GM21529 (cell line): Measurements from ENCODE around the gene OTOP3.
"Not testable (repeated sequence)": the region's sequence is repeated elsewhere in the genome, so short reads cannot be mapped to it uniquely, and the experiment has no call there.

Experiments
- ATAC-seq: cut with Tn5 transposase; IDR thresholded peaks from one replicate; pipeline ENCODE4 v1.9.1; 2021; ENCODE audit not compliant: unreplicated experiment

The OTOP3 gene

DNA sequence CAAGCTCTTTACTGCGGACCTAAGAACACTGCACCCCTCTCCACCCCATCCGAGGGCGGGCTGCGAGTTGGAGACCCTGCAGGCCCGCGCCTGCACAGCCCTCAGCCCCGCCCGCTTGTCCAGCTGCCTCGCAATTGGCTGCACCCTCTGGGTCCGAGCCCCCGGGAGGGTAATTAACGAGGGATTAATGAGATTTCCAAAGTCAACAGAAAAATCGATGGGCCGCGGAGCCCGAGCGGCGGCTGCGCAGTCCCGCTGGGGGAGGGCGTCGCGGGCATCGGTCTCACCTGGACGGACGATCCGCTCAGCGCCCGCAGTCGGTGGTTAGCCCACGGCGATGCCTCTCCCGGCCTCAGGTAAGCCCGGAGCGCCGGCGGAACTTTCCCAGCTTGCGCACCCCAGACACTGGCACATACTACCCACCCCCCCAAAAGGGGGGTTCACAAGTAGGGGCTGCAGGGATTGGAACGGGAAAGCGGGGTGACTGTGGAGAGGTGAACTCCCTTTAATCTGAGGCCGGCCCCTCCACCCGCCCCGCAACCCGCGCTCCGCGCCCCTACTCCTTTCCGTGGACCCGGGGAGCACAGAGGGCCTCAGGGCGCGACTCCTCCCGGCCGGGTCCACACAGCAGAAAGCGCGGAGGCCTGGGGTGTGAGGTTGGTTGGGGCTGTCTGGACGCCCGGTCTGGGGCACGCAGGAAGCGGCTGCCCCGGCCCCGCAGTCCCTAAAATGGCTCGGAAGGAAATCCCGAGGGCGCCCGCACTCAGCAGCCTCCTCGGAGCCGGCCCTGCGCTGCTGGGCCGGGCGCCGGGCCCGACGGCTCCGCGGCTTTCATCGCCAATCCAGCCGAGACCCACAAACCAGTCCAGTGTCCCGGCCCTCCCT, at the start of gene OTOP3:
Gene OTOP3 (plus strand): TSS at position 314 of the 885 bp plus-strand sequence. CDS start 24 bp downstream, at position 338.
- no peak for ATAC-seq

GRCh38 chr17:74888469-74888868, 47.2 kb upstream of the OTOP3 start:
- ATAC-seq: no peak

GRCh38 chr17:74890554-74890953, 45.1 kb upstream of the OTOP3 start:
- no peak for ATAC-seq

DNA sequence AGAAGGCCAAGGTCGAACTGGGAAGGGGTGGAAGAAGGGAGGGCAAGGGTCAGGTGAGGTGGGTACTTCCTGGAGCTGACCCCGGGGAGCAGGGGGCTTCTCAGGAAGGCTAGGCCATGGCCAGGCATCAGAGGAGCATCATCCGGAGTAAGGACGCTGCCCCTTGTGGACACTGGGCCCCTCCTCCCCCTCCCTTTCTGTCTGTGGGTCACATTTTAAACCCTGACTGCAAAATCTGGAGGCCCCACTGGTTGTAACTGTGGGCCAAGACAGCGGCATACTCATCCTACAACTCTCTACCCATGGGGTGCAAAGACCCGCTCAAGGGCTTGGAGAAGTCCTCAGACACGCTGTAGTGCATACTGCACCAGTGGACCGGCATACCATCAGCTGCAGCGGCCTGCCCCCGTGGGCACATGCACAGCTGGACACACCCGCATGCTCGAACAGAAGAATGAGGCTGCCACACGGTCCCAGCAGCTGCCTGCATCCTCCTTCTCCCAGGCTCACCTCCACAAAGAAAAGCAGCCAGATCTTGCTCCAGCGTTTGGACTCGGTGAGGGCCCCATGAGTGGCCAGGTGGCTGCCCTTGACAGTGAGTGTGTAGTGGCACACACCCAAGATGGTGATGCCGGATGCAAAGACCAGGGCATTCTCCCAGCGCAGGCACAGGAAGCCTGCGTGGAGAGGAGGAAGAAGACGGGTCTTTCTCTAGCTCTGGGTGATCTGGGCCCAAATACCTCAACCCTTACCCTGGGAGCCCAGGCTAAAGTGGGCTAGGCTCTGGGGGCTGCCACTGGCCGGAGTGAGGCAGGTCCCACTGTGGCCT, 43.5 kb upstream of the OTOP3 start:
- no peak for ATAC-seq

DNA sequence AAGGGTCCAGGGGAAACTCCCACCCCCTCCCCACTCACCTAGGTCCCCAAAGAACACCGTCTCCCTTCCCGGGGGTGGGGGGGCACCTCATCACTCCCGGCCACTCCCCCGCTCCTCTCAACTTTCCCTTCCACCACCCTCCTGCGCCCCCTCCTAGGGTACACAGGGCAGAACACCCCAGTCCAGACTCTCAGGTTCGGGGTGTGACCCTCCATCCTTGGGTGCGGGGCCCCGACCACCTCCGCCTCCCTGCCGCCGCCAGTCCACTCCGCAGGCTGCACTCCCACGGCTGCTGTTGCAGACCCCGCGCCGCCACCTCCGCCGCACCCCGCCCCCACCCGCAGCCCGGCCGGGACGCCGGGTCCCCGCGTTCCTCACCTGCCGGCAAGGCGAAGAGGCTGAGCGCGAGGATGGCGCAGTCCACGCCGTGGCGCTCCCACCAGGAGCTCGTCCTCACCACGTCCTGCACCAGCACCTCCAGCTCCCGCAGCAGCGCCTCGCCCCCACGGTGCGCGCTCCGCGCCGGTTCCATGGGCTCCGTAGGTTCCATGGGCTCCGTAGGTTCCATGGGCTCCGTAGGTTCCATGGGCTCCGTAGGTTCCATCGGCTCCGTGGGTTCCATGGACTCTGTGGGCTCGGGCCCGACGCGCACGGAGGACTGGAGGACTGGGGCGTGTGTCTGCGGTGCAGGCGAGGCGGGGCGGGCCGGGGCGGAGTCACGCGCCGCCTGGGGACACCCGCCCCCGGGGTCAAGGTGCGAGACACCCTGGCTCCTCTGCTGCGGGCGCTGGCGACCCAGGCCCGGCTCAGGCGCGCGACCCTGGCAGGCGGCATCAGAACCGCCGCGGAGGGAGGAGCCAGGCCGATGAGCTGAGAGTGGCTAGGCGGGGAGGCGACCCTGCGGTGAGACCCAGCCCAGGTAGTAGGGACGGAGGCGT, 42.5 kb upstream of the OTOP3 start, which contains the start of gene FADS6:
Gene FADS6 (minus strand): TSS at position 660 of the 938 bp plus-strand sequence. CDS start 38 bp downstream, at position 622.
- no peak for ATAC-seq

GRCh38 chr17:74893936-74894671, 41.6 kb upstream of the OTOP3 start:
- no peak for ATAC-seq

DNA sequence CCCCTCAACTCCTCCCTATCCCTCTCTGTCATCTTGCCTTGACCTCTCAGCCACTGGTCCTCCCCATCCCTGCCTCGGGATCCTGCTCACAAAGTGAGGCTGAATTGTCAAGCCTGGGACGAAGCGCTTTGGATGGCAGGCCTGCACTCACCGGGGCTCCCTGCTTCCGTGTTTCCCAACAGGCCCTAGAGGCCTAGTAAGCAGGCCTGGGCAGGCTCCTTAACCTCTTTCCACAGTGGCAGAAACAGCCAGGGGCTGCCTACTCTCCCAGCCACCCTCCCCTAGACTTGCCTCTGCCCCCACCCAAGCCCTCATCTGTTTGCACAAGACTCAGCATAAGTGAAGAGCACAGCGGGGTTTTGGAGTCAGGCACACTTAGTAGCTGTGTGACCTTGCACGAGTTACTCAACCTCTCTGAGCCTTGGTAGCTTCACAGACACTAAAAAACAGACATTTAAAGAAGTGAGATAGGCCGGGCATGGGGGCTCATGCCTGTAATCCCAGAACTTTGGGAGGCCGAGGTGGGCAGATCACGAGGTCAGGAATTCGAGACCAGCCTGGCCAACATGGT, 37.2 kb upstream of the OTOP3 start:
- no peak for ATAC-seq

GRCh38 chr17:74900208-74900607, 35.5 kb upstream of the OTOP3 start:
- no peak for ATAC-seq

GRCh38 chr17:74901353-74902135, 34.2 kb upstream of the OTOP3 start:
- no peak for ATAC-seq

DNA sequence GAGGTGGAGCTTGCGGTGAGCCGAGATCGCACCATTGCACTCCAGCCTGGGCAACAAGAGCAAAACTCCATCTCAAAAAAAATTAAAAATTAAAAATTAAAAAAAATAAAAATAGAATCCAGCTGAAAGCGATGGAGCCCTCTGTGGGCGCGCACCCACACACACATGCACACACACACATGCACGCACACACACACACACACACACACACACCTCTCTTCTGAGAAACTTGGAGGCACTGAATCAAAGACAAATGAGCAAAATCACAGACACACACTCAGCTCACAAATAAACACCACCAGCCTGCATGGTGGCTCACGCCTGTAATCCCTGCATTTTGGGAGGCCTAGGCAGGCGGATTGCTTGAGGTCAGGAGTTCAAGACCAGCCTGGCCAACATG, 32.7 kb upstream of the OTOP3 start:
- no peak for ATAC-seq

DNA sequence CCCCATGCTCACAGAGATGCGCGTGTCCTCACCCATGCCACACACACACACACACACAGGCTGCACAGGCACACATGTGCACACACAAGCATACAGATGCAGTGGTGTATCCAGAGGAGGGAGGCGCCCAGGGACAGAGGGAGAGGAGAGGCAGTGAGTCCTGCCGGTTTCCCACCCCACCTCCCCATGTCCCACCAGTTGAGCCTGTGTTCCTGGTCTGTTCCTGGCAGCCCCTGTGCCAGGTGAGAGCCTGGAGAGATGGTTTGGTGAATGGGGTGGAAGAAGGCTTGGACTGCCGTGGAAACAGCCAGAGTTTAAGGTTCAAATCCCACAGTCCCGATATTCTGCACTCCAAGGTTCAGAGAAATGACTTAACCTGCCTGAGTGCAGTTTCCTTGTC, 32.0 kb upstream of the OTOP3 start:
- ATAC-seq: no peak

DNA sequence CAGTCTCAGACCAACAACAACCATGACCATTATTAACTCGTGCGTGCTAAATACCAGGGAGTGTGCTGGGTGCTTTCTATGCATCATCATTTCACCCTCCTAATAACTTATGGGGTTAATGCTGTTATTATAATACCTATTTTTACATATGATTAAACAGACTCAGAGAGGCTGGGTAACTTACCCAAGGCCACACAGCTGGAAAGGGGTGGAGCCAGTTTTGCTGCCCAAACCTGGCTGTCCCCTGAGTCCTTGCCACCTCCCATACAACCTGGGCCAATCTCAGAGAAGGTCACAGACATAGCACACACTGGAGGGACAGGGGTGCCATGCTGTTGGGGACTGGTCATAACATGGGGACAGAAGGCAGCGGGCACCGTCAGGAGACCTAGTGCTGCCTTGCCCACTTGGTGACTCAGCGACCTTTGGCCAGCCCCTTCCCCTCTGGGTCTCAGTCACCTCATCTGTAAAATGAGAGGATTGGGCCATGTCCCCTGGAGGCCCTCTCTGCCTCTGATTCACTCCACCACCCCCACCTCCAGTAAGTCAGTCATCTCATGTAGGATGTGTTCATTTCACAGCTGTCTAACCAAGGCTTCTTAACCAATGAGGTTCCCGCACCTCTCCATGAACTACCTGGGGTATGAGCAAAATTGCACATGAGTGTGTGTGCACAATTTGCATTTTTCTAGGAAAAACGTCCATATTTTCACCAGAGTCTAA, 30.9 kb upstream of the OTOP3 start:
- no peak for ATAC-seq

- not testable (repeated sequence) for ATAC-seq
Measured at GRCh38 chr17:74906214-74906793, 29.4 kb upstream of the OTOP3 start.

DNA sequence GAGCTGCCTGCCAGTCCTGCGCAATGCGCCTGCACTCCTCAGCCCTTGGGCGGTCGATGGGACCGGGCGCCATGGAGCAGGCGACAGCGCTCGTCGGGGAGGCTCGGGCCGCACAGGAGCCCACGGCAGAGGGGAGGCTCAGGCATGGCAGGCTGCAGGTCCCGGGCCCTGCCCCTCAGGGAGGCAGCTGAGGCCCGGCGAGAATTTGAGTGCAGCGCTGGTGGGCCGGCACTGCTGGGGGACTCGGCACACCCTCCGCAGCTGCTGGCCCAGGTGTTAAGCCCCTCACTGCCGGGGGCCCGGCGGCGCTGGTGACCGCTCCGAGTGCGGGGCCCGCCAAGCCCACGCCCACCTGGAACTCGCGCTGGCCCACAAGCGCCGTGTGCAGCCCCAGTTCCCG, 28.7 kb upstream of the OTOP3 start:
- ATAC-seq: no peak

DNA sequence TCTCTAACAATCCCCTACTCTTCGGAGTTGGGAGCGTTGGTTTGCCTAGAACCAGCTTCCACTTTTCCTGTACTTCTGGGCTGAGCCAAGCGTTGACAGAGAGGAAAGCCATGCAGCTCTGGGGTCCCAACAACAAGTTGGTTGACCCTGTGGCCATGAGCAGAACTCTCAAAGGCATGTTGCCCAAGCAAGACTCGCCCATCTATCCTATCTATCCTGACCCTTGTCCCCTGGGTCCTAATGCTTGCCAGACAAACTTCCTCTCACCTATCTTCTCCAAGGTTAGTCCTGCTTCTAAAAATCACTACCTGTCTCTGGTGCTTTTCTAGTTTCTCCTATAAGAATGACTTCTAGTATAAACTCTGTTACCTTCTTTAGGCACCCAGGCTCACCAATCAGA, 26.6 kb upstream of the OTOP3 start:
- ATAC-seq: not testable (repeated sequence)

- not testable (repeated sequence) for ATAC-seq
Measured at GRCh38 chr17:74911423-74911822, 24.3 kb upstream of the OTOP3 start.

- no peak for ATAC-seq
Measured at GRCh38 chr17:74916136-74916850, 19.4 kb upstream of the OTOP3 start.
